H1 (cell line): ENCODE data around the gene WDR31. TPM values are rescaled to one million over a fixed set of nuclear protein-coding genes. Genes with fewer than 3 reads are reported as not detected.

Experiments
- GABPA ChIP-seq: IDR thresholded peaks from 2 replicates; pipeline ENCODE4 v1.6.1; 2011; ENCODE audit warnings: mild to moderate bottlenecking, low read length, moderate library complexity, borderline replicate concordance; ENCODE audit not compliant: insufficient read depth
- GTF2F1 ChIP-seq: IDR thresholded peaks from 2 replicates; pipeline ENCODE4 v1.6.1; 2012; ENCODE audit warnings: low read depth, low read length, improper control_type of control experiment, borderline replicate concordance
- HDAC6 ChIP-seq: IDR thresholded peaks from one replicate; pipeline ENCODE4 v1.7.1; 2012; ENCODE audit warnings: low read depth, mild to moderate bottlenecking, inconsistent platforms, low read length, moderate library complexity
- KDM5A ChIP-seq: fragments of 200-600 bp; IDR thresholded peaks from 2 replicates; pipeline ENCODE4 v1.7.1; 2012; ENCODE audit warnings: mild to moderate bottlenecking, low read length, inconsistent platforms, mixed read lengths
- RXRA ChIP-seq: IDR thresholded peaks from 2 replicates; pipeline ENCODE4 v1.6.1; 2011; ENCODE audit warnings: low read depth, mild to moderate bottlenecking, low read length, moderate library complexity; ENCODE audit not compliant: insufficient read depth
- SIX5 ChIP-seq: IDR thresholded peaks from 2 replicates; pipeline ENCODE4 v1.6.1; 2011; ENCODE audit warnings: mild to moderate bottlenecking, low read depth, low read length
- TAF7 ChIP-seq: optimal IDR thresholded peaks from 2 replicates; pipeline ENCODE3; 2011; ENCODE audit warnings: low read depth, mild to moderate bottlenecking, inconsistent platforms, low read length, moderate library complexity, borderline replicate concordance
- polyA plus RNA-seq, 7 experiments: library from polyadenylated mRNA; depleted of rRNA in 3 of 7; stranded (reverse) in 5 of 7; unstranded in 2 of 7; fragments of >200 nt in 5 of 7; fragments of 200-250 nt in 2 of 7; gene quantifications; 1 replicate in 5 of 7; 2 replicates in 1 of 7; 4 replicates in 1 of 7; pipeline versions ENCODE4 v1.2.1 to v1.2.3, GENCODE V29; 2011 to 2013; ENCODE audit warnings: missing spikeins in 2 of 7, mixed read lengths in 2 of 7
- total RNA-seq: library from RNA; stranded (reverse); fragmentation: NEBNext Ultra II Directional; extraction: Animal tissue kit (Norgen Biotek cat#: 25700); gene quantifications from 2 replicates; pipeline ENCODE4 v1.2.1, GENCODE V29; 2021
- TF ChIP-seq, protein P1 (sequence below): fragments of 300-600 bp; sonication (generic); IDR thresholded peaks from 2 replicates; pipeline ENCODE4 v1.7.1; 2012; ENCODE audit warnings: low read length, moderate library complexity, mild to moderate bottlenecking, inconsistent platforms; ENCODE audit not compliant: insufficient replicate concordance

Gene WDR31
- total and polyA plus RNA-seq, 2 of the 8 experiments (the other 6 are each of a cell fraction or from before 2014, with no cell fraction given): 0.27 to 0.28 TPM

DNA sequence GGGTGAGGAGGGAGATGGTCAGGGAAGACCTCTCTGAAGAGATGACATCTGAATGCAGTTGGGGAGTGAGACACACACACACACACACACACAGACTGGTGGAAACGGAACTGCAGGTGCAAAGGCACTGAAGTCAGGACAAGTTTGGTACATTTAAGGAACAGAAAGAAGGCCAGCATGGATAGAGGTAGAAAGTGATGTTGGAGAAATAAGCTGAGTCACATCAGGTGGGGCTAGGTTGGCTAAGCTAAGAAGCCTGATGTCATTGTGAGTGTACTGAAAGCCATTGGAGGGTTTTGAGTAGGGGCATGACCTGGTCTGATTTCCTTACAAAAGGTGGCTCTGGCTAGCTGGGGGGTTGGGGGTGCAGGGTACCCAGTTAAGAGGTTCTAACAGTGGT is 12.3 kb upstream of the WDR31 start (continued):
- TF ChIP-seq, protein P1, sequence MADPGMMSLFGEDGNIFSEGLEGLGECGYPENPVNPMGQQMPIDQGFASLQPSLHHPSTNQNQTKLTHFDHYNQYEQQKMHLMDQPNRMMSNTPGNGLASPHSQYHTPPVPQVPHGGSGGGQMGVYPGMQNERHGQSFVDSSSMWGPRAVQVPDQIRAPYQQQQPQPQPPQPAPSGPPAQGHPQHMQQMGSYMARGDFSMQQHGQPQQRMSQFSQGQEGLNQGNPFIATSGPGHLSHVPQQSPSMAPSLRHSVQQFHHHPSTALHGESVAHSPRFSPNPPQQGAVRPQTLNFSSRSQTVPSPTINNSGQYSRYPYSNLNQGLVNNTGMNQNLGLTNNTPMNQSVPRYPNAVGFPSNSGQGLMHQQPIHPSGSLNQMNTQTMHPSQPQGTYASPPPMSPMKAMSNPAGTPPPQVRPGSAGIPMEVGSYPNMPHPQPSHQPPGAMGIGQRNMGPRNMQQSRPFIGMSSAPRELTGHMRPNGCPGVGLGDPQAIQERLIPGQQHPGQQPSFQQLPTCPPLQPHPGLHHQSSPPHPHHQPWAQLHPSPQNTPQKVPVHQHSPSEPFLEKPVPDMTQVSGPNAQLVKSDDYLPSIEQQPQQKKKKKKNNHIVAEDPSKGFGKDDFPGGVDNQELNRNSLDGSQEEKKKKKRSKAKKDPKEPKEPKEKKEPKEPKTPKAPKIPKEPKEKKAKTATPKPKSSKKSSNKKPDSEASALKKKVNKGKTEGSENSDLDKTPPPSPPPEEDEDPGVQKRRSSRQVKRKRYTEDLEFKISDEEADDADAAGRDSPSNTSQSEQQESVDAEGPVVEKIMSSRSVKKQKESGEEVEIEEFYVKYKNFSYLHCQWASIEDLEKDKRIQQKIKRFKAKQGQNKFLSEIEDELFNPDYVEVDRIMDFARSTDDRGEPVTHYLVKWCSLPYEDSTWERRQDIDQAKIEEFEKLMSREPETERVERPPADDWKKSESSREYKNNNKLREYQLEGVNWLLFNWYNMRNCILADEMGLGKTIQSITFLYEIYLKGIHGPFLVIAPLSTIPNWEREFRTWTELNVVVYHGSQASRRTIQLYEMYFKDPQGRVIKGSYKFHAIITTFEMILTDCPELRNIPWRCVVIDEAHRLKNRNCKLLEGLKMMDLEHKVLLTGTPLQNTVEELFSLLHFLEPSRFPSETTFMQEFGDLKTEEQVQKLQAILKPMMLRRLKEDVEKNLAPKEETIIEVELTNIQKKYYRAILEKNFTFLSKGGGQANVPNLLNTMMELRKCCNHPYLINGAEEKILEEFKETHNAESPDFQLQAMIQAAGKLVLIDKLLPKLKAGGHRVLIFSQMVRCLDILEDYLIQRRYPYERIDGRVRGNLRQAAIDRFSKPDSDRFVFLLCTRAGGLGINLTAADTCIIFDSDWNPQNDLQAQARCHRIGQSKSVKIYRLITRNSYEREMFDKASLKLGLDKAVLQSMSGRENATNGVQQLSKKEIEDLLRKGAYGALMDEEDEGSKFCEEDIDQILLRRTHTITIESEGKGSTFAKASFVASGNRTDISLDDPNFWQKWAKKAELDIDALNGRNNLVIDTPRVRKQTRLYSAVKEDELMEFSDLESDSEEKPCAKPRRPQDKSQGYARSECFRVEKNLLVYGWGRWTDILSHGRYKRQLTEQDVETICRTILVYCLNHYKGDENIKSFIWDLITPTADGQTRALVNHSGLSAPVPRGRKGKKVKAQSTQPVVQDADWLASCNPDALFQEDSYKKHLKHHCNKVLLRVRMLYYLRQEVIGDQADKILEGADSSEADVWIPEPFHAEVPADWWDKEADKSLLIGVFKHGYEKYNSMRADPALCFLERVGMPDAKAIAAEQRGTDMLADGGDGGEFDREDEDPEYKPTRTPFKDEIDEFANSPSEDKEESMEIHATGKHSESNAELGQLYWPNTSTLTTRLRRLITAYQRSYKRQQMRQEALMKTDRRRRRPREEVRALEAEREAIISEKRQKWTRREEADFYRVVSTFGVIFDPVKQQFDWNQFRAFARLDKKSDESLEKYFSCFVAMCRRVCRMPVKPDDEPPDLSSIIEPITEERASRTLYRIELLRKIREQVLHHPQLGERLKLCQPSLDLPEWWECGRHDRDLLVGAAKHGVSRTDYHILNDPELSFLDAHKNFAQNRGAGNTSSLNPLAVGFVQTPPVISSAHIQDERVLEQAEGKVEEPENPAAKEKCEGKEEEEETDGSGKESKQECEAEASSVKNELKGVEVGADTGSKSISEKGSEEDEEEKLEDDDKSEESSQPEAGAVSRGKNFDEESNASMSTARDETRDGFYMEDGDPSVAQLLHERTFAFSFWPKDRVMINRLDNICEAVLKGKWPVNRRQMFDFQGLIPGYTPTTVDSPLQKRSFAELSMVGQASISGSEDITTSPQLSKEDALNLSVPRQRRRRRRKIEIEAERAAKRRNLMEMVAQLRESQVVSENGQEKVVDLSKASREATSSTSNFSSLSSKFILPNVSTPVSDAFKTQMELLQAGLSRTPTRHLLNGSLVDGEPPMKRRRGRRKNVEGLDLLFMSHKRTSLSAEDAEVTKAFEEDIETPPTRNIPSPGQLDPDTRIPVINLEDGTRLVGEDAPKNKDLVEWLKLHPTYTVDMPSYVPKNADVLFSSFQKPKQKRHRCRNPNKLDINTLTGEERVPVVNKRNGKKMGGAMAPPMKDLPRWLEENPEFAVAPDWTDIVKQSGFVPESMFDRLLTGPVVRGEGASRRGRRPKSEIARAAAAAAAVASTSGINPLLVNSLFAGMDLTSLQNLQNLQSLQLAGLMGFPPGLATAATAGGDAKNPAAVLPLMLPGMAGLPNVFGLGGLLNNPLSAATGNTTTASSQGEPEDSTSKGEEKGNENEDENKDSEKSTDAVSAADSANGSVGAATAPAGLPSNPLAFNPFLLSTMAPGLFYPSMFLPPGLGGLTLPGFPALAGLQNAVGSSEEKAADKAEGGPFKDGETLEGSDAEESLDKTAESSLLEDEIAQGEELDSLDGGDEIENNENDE: no peak
- TF ChIP-seq RXRA (no peak), GABPA (no peak), KDM5A (no peak), HDAC6 (no peak), SIX5 (no peak), GTF2F1 (no peak), TAF7 (no peak)
